Esophagus muscularis mucosa (tissue), 4 donors: Measurements from ENCODE around the gene COL9A2. TPM values are rescaled to one million over a fixed set of nuclear protein-coding genes. Genes with fewer than 3 reads are reported as not detected.

ENCODE experiments used
- DNase-seq: peaks from one replicate; pipeline ENCODE4 v3.0.0-alpha.2; 2017; ENCODE audit errors: extremely low spot score
- H3K27ac ChIP-seq, 4 donors: fragments of 200-600 bp; sonication (generic); replicated peaks in 1 of 4; 1 replicate in 3 of 4; 2 replicates in 1 of 4; pipeline ENCODE4 v1.5.1; 2016 to 2019; ENCODE audit warnings: mild to moderate bottlenecking in 1 of 4
- H3K27me3 ChIP-seq, 4 donors: fragments of 200-600 bp; sonication (generic); one replicate each; pipeline versions ENCODE4 v1.5.1 to v1.6.0; 2016 to 2019
- H3K36me3 ChIP-seq, 4 donors: fragments of 200-600 bp; sonication (generic); one replicate each; pipeline ENCODE4 v1.5.1; 2016 to 2019
- H3K4me1 ChIP-seq, 4 donors: fragments of 200-600 bp; sonication (generic); one replicate each; pipeline ENCODE4 v1.5.1; 2016 to 2019
- H3K4me3 ChIP-seq, 4 donors: fragments of 200-600 bp; sonication (generic); 1 replicate in 2 of 4; 2 replicates in 2 of 4; pipeline ENCODE4 v1.5.1; 2016 to 2019; ENCODE audit warnings: mild to moderate bottlenecking in 4 of 4, moderate library complexity in 1 of 4
- H3K9me3 ChIP-seq, 4 donors: fragments of 200-600 bp; sonication (generic); 1 replicate in 3 of 4; 2 replicates in 1 of 4; pipeline ENCODE4 v1.5.1; 2016 to 2019
- EP300 ChIP-seq: sonication (generic); formaldehyde crosslinking; IDR thresholded peaks from one replicate; pipeline ENCODE4 v1.6.1; 2017; ENCODE audit warnings: antibody characterized with exemption
- POLR2A ChIP-seq: fragments of 450-650 bp; IDR thresholded peaks from one replicate; pipeline ENCODE4 v1.6.1; 2017; ENCODE audit warnings: antibody characterized with exemption, moderate library complexity, mild to moderate bottlenecking, low read depth
- POLR2AphosphoS5 ChIP-seq, 2 donors: sonication (generic); formaldehyde crosslinking; IDR thresholded peaks; one replicate each; pipeline ENCODE4 v1.6.1; 2017; ENCODE audit warnings: antibody characterized with exemption in 2 of 2
- WGBS: methylation state at CpG from one replicate; pipeline ENCODE4 v1.1.5; 2018; 5-methylcytosine and 5-hydroxymethylcytosine counted together
- intact Hi-C: fragments of 100-400 bp; cut with DNase I; formaldehyde crosslinking; loops from one replicate; pipeline ENCODE4 v1.15.1; 2023
- total RNA-seq, 4 donors: library from RNA; depleted of rRNA; stranded (reverse); fragments of >200 nt; gene quantifications; one replicate each; pipeline versions ENCODE4 v1.1.0 to v1.2.1, GENCODE V29; 2016
- TF ChIP-seq, protein P1 (sequence below), 3 experiments: fragments of 200-600 bp in 2 of 3; fragments of 450-650 bp in 1 of 3; sonication (generic) in 2 of 3; IDR thresholded peaks; one replicate each; pipeline ENCODE4 v1.5.1; 2017 to 2019; ENCODE audit warnings: antibody characterized with exemption in 3 of 3, mild to moderate bottlenecking in 2 of 3, moderate library complexity in 1 of 3

Gene COL9A2
- total RNA-seq, 4 donors from 2014 or later, result 1.2 to 2.5 (median 1.7) TPM

DNA sequence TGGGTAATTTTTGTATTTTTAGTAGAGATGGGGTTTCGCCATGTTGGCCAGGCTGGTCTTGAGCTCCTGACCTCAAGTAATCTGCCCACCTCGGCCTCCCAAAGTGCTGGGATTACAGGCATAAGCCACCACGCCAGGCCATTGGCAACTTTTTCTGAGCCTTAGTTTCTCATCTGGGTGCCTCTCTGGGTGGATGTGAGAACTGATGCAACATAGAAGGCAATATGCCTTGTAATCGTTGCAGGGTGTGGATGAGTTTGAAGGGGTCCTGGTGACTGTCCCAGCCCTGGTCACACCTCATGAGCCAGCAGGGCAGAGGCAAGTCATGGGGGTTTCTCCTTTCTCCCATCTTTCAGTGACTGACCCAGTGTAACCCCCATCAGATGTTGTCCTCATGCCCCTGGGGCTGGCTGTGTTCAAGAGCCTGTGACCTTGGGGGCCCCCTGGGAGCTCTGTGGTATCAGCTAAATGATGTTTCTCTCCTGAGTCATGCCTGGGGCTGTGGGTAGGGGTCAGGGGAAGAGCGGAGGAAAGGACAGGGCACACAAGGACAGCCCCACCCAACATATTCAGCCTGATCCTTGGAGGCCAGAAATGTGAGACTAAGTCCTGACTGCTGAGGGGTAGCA lies 3.6 kb downstream of the COL9A2 start:
- Histone ChIP-seq H3K27ac (no peak overlapping the region), H3K4me3 (no peak overlapping the region), H3K9me3 (no peaks in the 10 kb centered on the region), H3K4me1 (peaks cover 24 to 31% (median 31%) of the 10 kb centered on the region in 4 donors), H3K27me3 (peaks cover 0 to 29% (median 20%) of the 10 kb centered on the region in 4 donors), H3K36me3 (no peaks in the 10 kb centered on the region)
- TF ChIP-seq POLR2A, result no peak
- TF ChIP-seq, protein P1, sequence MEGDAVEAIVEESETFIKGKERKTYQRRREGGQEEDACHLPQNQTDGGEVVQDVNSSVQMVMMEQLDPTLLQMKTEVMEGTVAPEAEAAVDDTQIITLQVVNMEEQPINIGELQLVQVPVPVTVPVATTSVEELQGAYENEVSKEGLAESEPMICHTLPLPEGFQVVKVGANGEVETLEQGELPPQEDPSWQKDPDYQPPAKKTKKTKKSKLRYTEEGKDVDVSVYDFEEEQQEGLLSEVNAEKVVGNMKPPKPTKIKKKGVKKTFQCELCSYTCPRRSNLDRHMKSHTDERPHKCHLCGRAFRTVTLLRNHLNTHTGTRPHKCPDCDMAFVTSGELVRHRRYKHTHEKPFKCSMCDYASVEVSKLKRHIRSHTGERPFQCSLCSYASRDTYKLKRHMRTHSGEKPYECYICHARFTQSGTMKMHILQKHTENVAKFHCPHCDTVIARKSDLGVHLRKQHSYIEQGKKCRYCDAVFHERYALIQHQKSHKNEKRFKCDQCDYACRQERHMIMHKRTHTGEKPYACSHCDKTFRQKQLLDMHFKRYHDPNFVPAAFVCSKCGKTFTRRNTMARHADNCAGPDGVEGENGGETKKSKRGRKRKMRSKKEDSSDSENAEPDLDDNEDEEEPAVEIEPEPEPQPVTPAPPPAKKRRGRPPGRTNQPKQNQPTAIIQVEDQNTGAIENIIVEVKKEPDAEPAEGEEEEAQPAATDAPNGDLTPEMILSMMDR (IDR thresholded peaks at IDR 0.05), result no peak
- TF ChIP-seq EP300, result no peak
- TF ChIP-seq POLR2AphosphoS5 (IDR thresholded peaks at IDR 0.05), result no peak
- intact Hi-C loops, result no loop called here
- no peak for DNase-seq
- 98% methylated on average over 5 of the region's 5 CpGs for WGBS

DNA sequence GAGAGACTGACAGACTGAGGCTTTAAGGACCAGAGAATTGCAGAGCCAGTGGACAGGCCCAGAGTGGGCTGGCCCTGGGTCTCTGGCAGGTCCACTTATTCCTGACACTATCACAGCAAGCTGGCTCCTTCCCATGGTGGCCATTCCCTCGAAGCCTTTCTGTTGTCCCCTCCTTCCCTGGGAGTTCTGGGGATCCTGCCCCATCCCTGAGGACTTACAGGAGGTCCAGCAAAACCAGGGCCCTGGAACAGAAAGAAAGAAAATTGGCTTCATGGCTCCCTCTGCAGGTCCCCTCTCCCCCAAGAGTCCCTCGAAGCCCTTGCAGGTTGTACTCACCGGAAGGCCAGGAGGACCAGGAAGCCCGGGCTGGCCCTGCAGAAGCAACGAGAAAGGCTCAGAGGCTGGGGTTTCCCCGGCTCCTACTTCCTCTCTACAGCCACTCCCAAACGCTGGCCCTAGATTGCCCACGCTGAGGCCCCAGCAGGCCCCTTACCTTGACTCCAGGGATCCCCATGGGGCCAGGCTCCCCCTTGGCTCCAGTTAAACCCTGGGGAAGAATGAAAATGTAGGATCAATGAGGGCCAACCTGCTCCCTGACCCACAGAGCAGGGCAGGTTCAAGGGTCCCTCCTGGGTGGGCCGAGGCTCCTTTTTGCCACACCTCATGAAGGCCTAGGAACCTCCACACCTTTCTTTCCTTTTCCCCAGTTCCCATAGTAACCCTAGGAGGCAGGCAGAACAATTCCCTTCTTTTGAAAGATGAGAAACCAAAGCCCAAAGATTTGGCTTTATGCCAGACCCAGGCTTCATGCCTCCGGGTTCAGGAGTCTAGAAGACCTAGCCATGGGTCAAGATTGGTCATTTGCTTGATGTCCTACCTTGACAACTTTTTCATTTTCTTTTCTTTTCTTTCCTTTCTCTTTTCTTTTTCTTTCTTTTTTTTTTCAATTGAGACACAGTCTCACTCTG lies 4.6 kb downstream of the COL9A2 start:
- Histone ChIP-seq H3K4me1 (peaks cover 24 to 35% (median 31%) of the 10 kb centered on the region in 4 donors), H3K27me3 (peaks cover 0 to 20% (median 16%) of the 10 kb centered on the region in 4 donors), H3K4me3 (no peak overlapping the region), H3K9me3 (no peaks in the 10 kb centered on the region), H3K27ac (no peak overlapping the region), H3K36me3 (no peaks in the 10 kb centered on the region)
- 69% methylated on average over 10 of the region's 10 CpGs for WGBS
- TF ChIP-seq, protein P1 (IDR thresholded peaks at IDR 0.05), result no peak
- TF ChIP-seq POLR2AphosphoS5 (IDR thresholded peaks at IDR 0.05) (no peak), EP300 (no peak), POLR2A (no peak)
- no peak for DNase-seq
- intact Hi-C loops, result no loop called here

DNA sequence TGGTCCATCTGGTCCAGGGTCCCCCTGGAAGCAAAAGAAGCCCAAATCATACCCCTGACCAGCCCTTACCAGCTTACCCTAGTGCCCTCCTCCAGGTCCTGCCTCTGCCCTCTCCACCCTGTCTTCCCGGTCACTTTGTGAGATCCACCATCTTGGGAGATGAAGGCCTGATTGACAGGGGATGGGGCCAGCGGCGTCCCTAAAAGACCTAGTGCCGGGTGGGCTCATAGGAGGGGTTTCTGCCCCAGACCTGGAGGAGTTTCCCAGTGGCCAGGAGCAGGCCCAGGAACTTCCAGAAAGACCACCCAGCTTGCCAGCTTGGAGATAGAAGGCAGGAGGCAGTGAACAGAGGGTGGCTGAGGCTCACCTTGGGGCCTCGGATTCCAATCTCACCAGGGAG lies 5.4 kb downstream of the COL9A2 start:
- WGBS, result 100% methylated on average over 5 of the region's 5 CpGs
- Histone ChIP-seq H3K27me3 (peaks cover 0 to 12% (median 8%) of the 10 kb centered on the region in 4 donors), H3K36me3 (no peaks in the 10 kb centered on the region), H3K27ac (no peak overlapping the region), H3K9me3 (no peaks in the 10 kb centered on the region), H3K4me1 (peaks cover 17 to 27% (median 23%) of the 10 kb centered on the region in 4 donors), H3K4me3 (no peak overlapping the region)
- TF ChIP-seq POLR2AphosphoS5 (IDR thresholded peaks at IDR 0.05) (no peak), EP300 (no peak), POLR2A (no peak)
- TF ChIP-seq, protein P1 (IDR thresholded peaks at IDR 0.05), result no peak
- no peak for DNase-seq
- intact Hi-C loops, result no loop called here

DNA sequence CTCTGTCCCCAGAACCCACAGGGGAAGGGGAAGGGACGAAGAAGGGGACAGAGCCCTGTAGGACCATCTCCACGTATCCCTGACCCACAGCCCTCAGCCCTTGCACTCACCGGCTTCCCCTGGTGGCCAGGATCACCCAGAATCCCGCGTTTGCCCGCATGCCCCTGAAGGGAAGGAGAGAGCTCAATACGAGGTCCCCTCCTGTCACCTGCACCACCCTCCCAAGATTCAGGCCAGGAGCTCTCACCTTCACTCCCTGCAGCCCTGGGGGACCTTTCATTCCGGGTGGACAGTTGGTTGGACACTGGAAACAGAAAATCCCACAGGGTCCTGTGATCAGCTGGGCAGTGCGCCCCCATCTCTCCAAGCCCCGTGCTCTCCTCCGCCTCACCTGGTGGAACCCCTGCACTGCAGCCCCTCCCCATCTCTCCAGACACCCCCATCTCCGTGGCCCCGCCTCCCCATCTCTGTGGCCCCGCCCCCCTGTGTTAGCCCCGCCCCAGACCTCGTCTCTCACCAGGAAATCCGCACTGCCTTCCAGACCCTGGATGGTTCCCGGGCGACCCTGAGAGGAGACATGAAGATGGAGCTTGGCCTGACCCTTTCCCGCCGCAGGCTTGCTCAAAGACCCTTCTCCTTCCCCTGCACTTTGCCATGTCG lies 6.0 kb downstream of the COL9A2 start:
- Histone ChIP-seq H3K27ac (no peak overlapping the region), H3K27me3 (peaks cover 0 to 6% (median 3%) of the 10 kb centered on the region in 4 donors), H3K4me1 (peaks cover 11 to 21% (median 17%) of the 10 kb centered on the region in 4 donors), H3K36me3 (no peaks in the 10 kb centered on the region), H3K4me3 (no peak overlapping the region), H3K9me3 (no peaks in the 10 kb centered on the region)
- intact Hi-C loops, result no loop called here
- no peak for DNase-seq
- WGBS, result 83% methylated on average over 15 of the region's 22 CpGs
- TF ChIP-seq EP300, result no peak
- TF ChIP-seq POLR2AphosphoS5 (IDR thresholded peaks at IDR 0.05), result no peak
- no peak for TF ChIP-seq POLR2A
- TF ChIP-seq, protein P1 (IDR thresholded peaks at IDR 0.05), result no peak
